ENCODE results near the gene TBX21. TPM values are rescaled to one million over a fixed set of nuclear protein-coding genes. Genes with fewer than 3 reads are reported as not detected.
"Not testable (repeated sequence)": the region's sequence is repeated elsewhere in the genome, so short reads cannot be mapped to it uniquely, and the experiment has no call there.

TBX21 gene
- total and polyA plus RNA-seq, 10 donors = 2.6 to 21.7 (median 11.5) TPM

DNA sequence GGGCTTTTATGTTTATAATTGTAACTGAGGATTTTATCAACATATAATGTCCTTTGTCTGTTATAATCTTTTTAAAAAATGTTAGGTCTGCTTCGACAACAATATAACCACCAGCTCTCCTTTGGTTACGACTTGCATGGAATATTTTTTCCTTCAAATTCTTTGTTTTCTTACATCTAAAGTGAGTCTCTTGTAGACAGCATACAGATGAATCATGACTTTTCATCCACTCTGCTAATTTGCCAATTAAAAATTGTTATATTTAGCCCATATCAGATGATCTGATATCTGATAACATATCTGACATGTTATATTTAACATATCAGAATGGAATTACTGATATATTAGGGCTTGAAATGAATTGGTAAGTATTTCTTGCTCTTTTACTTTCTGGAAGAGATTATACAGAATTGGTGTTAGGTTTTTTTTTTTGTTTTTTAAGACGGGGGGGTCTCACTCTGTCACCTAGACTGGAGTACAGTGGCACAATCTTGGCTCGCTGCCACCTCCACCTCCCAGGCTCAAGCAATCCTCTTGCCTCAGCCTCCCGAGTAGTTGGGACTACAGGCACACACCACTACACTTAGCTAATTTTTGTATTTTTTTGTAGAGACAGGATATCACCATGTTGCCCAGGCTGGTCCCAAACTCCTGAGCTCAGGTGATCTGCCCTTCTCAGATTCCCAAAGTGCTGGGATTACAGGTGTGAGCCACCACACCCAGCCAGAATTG, 27.5 kb downstream of the TBX21 start:
- H3K9me3 ChIP-seq = peaks cover 0 to 49% (median 31%) of the 10 kb centered on the region in 8 donors

GRCh38 chr17:47762728-47763127, 29.7 kb downstream of the TBX21 start:
- Histone ChIP-seq H3K4me1 (peaks cover 0 to 5% (median 0%) of the 10 kb centered on the region in 6 donors), H3K27me3 (replicated peaks in 1 of 7) (peaks cover 0 to 9% (median 0%) of the 10 kb centered on the region in 7 donors), H3K9me3 (peaks cover 0 to 40% (median 29%) of the 10 kb centered on the region in 8 donors), H3K27ac (peak overlapping the region in 3 of 8 donors; percentile 30 to 65 (median 40)), H3K4me3 (no peak overlapping the region), H3K36me3 (no peaks in the 10 kb centered on the region)
- intact Hi-C loops (cut with DNase I; ENCODE audit: low total_unique reads) = no loop called here
- WGBS, 5 donors = 86 to 90% (median 88%) methylated on average over 2 of the region's 2 CpGs
- DNase-seq = no peak
- TF ChIP-seq CTCF (IDR thresholded peaks at IDR 0.05 in 8 of 11, conservative IDR thresholded peaks at IDR 0.05 in 3 of 11) = no peak
- TF ChIP-seq POLR2AphosphoS5 (IDR thresholded peaks at IDR 0.05) = no peak
- no peak for TF ChIP-seq POLR2A (IDR thresholded peaks at IDR 0.05)

More for the DNA sequence above, 27.5 kb downstream of the TBX21 start:
- H3K27ac ChIP-seq = no peak overlapping the region
- peaks cover 0 to 5% (median 0%) of the 10 kb centered on the region in 6 donors for H3K4me1 ChIP-seq
- TF ChIP-seq POLR2AphosphoS5 (IDR thresholded peaks at IDR 0.05) = no peak
- no peak for TF ChIP-seq POLR2A (IDR thresholded peaks at IDR 0.05)
- TF ChIP-seq CTCF (IDR thresholded peaks at IDR 0.05 in 8 of 11, conservative IDR thresholded peaks at IDR 0.05 in 3 of 11) = no peak
- no peak for DNase-seq
- 80 to 88% (median 82%) methylated on average over 5 of the region's 5 CpGs for WGBS, 5 donors
- no peaks in the 10 kb centered on the region for H3K36me3 ChIP-seq
- H3K4me3 ChIP-seq = no peak overlapping the region
- H3K27me3 ChIP-seq (replicated peaks in 1 of 7) = peaks cover 0 to 15% (median 0%) of the 10 kb centered on the region in 7 donors
- intact Hi-C loops (cut with DNase I; ENCODE audit: low total_unique reads) = no loop called here

DNA sequence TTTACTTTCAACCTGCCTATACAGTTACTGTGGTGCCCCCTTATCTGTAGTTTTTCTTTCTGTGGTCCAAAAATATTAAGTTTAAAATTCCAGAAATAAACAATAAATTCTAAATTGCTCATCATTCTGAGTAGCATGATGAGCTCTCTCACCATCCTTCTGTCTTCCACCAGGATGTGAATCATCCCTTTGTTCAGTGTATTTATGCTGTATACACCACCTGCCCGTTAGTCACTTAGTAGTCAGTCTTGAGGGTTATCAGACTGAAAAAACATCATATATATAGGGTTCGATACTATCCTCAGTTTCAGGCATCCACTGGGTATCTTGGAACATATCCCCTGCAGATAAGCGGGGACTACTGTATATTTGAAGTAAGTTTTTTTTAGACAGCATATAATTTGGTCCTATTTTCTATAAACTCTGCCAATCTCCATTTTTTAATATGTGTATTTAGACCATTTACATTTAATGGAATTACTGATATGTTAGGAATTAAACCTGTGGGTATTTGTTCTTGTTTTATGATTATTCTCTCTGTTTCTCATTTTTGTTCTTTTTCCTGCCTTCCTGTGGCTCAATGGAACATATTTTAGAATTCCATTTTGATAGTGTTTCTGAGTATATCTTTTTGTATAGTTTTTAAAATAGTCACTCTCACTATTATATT, 31.0 kb downstream of the TBX21 start:
- Histone ChIP-seq H3K36me3 (no peaks in the 10 kb centered on the region), H3K4me3 (no peak overlapping the region), H3K9me3 (peaks cover 0 to 40% (median 28%) of the 10 kb centered on the region in 8 donors), H3K27me3 (replicated peaks in 1 of 7) (peaks cover 0 to 5% (median 0%) of the 10 kb centered on the region in 7 donors), H3K27ac (peak overlapping the region in 1 of 8 donors; percentile 65), H3K4me1 (peaks cover 0 to 5% (median 0%) of the 10 kb centered on the region in 6 donors)
- 80 to 88% (median 86%) methylated on average over 3 of the region's 3 CpGs for WGBS, 5 donors
- DNase-seq = no peak
- no peak for TF ChIP-seq POLR2A (IDR thresholded peaks at IDR 0.05)
- no peak for TF ChIP-seq CTCF (IDR thresholded peaks at IDR 0.05 in 8 of 11, conservative IDR thresholded peaks at IDR 0.05 in 3 of 11)
- TF ChIP-seq POLR2AphosphoS5 (IDR thresholded peaks at IDR 0.05) = no peak
- intact Hi-C loops (cut with DNase I; ENCODE audit: low total_unique reads) = no loop called here

GRCh38 chr17:47773649-47774048, 40.6 kb downstream of the TBX21 start:
- H3K27ac ChIP-seq; intact Hi-C loops (cut with DNase I; ENCODE audit: low total_unique reads); DNase-seq; H3K4me3 ChIP-seq; H3K36me3 ChIP-seq; H3K4me1 ChIP-seq: not testable (repeated sequence)
- H3K9me3 ChIP-seq = peaks cover 0 to 16% (median 13%) of the 10 kb centered on the region in 8 donors
- H3K27me3 ChIP-seq (replicated peaks in 1 of 7) = peaks cover 0 to 55% (median 24%) of the 10 kb centered on the region in 7 donors
- 75 to 88% (median 82%) methylated on average over 9 of the region's 9 CpGs for WGBS, 5 donors

Measured in spleen (tissue), 11 donors.